Stomach (tissue), 19 donors: ENCODE measurements around the gene GPR63. TPM values are rescaled to one million over a fixed set of nuclear protein-coding genes. Genes with fewer than 3 reads are reported as not detected.
"Not testable (repeated sequence)": the region's sequence is repeated elsewhere in the genome, so short reads cannot be mapped to it uniquely, and the experiment has no call there.

Source experiments
- DNase-seq, 2 donors: peaks; one replicate each; pipeline versions ENCODE4 v3.0.0 to v3.0.0-alpha.2; 2013 to 2019
- H3K27ac ChIP-seq, 5 donors: fragments of 200-600 bp in 4 of 5; sonication (generic) in 4 of 5; one replicate each; pipeline ENCODE4 v1.5.1; 2013 to 2019; ENCODE audit warnings: mild to moderate bottlenecking in 1 of 5, moderate library complexity in 1 of 5
- H3K27me3 ChIP-seq, 3 donors: fragments of 200-600 bp; sonication (generic); one replicate each; pipeline ENCODE4 v1.5.1; 2017 to 2019; ENCODE audit warnings: mixed run types in 1 of 3
- H3K36me3 ChIP-seq, 4 donors: fragments of 200-600 bp; sonication (generic); 1 replicate in 3 of 4; 2 replicates in 1 of 4; pipeline ENCODE4 v1.5.1; 2016 to 2019
- H3K4me1 ChIP-seq, 4 donors: fragments of 200-600 bp; sonication (generic); one replicate each; pipeline ENCODE4 v1.5.1; 2016 to 2019
- H3K4me3 ChIP-seq, 4 donors: fragments of 200-600 bp; sonication (generic) in 3 of 4; one replicate each; pipeline ENCODE4 v1.5.1; 2016 to 2019; ENCODE audit warnings: mild to moderate bottlenecking in 1 of 4
- H3K9me3 ChIP-seq, 4 donors: fragments of 200-600 bp; sonication (generic); one replicate each; pipeline ENCODE4 v1.5.1; 2016 to 2019
- EP300 ChIP-seq: sonication (generic); formaldehyde crosslinking; IDR thresholded peaks from one replicate; pipeline ENCODE4 v1.6.1; 2017; ENCODE audit warnings: antibody characterized with exemption
- POLR2A ChIP-seq, 4 donors: fragments of 450-650 bp; IDR thresholded peaks; one replicate each; pipeline ENCODE4 v1.6.1; 2016; ENCODE audit warnings: antibody characterized with exemption in 4 of 4, control low read depth in 2 of 4, mild to moderate bottlenecking in 1 of 4, moderate library complexity in 1 of 4
- POLR2AphosphoS5 ChIP-seq, 3 donors: sonication (generic); formaldehyde crosslinking; IDR thresholded peaks; one replicate each; pipeline ENCODE4 v1.6.1; 2016; ENCODE audit warnings: antibody characterized with exemption in 3 of 3
- WGBS, 5 donors: extraction: QIAGEN DNeasy Blood & Tissue Kit in 3 of 5; methylation state at CpG; one replicate each; pipeline versions ENCODE4 v1.1.5 to v1.1.7; 2013 to 2018; 5-methylcytosine and 5-hydroxymethylcytosine counted together
- intact Hi-C: fragments of 100-400 bp; cut with DNase I; formaldehyde crosslinking; loops from one replicate; pipeline ENCODE4 v1.15.1; 2023; ENCODE audit warnings: low total_unique reads
- long read RNA-seq, 10 donors: transcript quantifications; one replicate each; lab custom pipeline, GENCODE V29; 2026
- polyA plus RNA-seq, 3 donors: library from polyadenylated mRNA; stranded (reverse); fragments of 200-250 nt; gene quantifications; one replicate each; pipeline ENCODE4 v1.2.3, GENCODE V29; 2013
- total RNA-seq, 5 donors: library from RNA; depleted of rRNA; stranded (reverse); fragments of >200 nt; gene quantifications; one replicate each; pipeline versions ENCODE4 v1.1.0 to v1.2.3, GENCODE V29; 2014 to 2016
- TF ChIP-seq, protein P1 (sequence below), 7 experiments: fragments of 450-650 bp in 4 of 7; fragments of 200-600 bp in 3 of 7; sonication (generic) in 3 of 7; IDR thresholded peaks; one replicate each; pipeline ENCODE4 v1.5.1; 2016 to 2019; ENCODE audit warnings: antibody characterized with exemption in 7 of 7, control low read depth in 2 of 7, mild to moderate bottlenecking in 1 of 7
- donor health status: healthy with polysubstance abuse.
- donor health status: Bipolar disorder and iron deficiency.
- donor health status: healthy.

GPR63 gene, protein sequence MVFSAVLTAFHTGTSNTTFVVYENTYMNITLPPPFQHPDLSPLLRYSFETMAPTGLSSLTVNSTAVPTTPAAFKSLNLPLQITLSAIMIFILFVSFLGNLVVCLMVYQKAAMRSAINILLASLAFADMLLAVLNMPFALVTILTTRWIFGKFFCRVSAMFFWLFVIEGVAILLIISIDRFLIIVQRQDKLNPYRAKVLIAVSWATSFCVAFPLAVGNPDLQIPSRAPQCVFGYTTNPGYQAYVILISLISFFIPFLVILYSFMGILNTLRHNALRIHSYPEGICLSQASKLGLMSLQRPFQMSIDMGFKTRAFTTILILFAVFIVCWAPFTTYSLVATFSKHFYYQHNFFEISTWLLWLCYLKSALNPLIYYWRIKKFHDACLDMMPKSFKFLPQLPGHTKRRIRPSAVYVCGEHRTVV
- total RNA-seq: 1 to 10 TPM in 2 of 5 donors, under 1 TPM in 1, not detected in 2; 0.29 to 7.7 (median 1.7) TPM
- under 1 TPM; 0.31 to 0.87 (median 0.33) TPM for polyA plus RNA-seq
- long read RNA-seq, donor 1: 0 reads
- long read RNA-seq, donor 2, full-length matches to known transcripts: 1 of 1 reads
- long read RNA-seq, donor 2, partial matches to known transcripts: 0 of 1 reads
- long read RNA-seq, donor 2, other reads (novel, unspliced or antisense): 0 of 1 reads
- long read RNA-seq, donor 3, full-length matches to known transcripts: 2 of 2 reads
- long read RNA-seq, donor 3, partial matches to known transcripts: 0 of 2 reads
- long read RNA-seq, donor 3, other reads (novel, unspliced or antisense): 0 of 2 reads
- long read RNA-seq, donor 4: 0 reads
- long read RNA-seq, donor 5, full-length matches to known transcripts: 2 of 2 reads
- long read RNA-seq, donor 5, partial matches to known transcripts: 0 of 2 reads
- long read RNA-seq, donor 5, other reads (novel, unspliced or antisense): 0 of 2 reads
- long read RNA-seq, donor 6, full-length matches to known transcripts: 2 of 2 reads
- long read RNA-seq, donor 6, partial matches to known transcripts: 0 of 2 reads
- long read RNA-seq, donor 6, other reads (novel, unspliced or antisense): 0 of 2 reads
- long read RNA-seq, donor 7, full-length matches to known transcripts: 1 of 1 reads
- long read RNA-seq, donor 7, partial matches to known transcripts: 0 of 1 reads
- long read RNA-seq, donor 7, other reads (novel, unspliced or antisense): 0 of 1 reads
- long read RNA-seq, donor 8, full-length matches to known transcripts: 2 of 2 reads
- long read RNA-seq, donor 8, partial matches to known transcripts: 0 of 2 reads
- long read RNA-seq, donor 8, other reads (novel, unspliced or antisense): 0 of 2 reads
- long read RNA-seq, donor 9, full-length matches to known transcripts: 3 of 3 reads
- long read RNA-seq, donor 9, partial matches to known transcripts: 0 of 3 reads
- long read RNA-seq, donor 9, other reads (novel, unspliced or antisense): 0 of 3 reads
- long read RNA-seq, donor 10, full-length matches to known transcripts: 1 of 1 reads
- long read RNA-seq, donor 10, partial matches to known transcripts: 0 of 1 reads
- long read RNA-seq, donor 10, other reads (novel, unspliced or antisense): 0 of 1 reads

- Histone ChIP-seq H3K4me1 (peaks cover 5 to 19% (median 14%) of the 10 kb centered on the region in 4 donors), H3K36me3 (no peaks in the 10 kb centered on the region), H3K4me3 (peak within 1 kb of the TSS; percentile 73 to 90 (median 78)), H3K27me3 (peaks cover 0 to 10% (median 0%) of the 10 kb centered on the region in 3 donors), H3K27ac (peak within 1 kb of the TSS in 4 of 5 donors; percentile 38 to 74 (median 71)), H3K9me3 (no peaks in the 10 kb centered on the region)
- peak; percentile 68 to 90 for DNase-seq
- intact Hi-C loops: no loop called here
- WGBS, 5 donors: 0 to 1% (median 0%) methylated on average over 56 to 80 of the region's 80 CpGs
- no peak for TF ChIP-seq POLR2A (IDR thresholded peaks at IDR 0.05)
- peak in 2 of 3 donors; percentile 10 to 54 for TF ChIP-seq POLR2AphosphoS5 (IDR thresholded peaks at IDR 0.05)
Observed at GRCh38 chr6:96837081-96837971, at the start of gene GPR63. GPR63 (minus strand) TSS chr6:96837477; CDS start chr6:96799731, 37,746 bp downstream.

GRCh38 chr6:96886519-96886918, 49.2 kb upstream of the GPR63 start:
- Histone ChIP-seq H3K36me3 (peaks cover 4 to 21% (median 20%) of the 10 kb centered on the region in 4 donors), H3K27ac (no peak overlapping the region), H3K9me3 (no peaks in the 10 kb centered on the region), H3K4me1 (peaks cover 0 to 6% (median 0%) of the 10 kb centered on the region in 4 donors), H3K4me3 (no peak overlapping the region), H3K27me3 (no peaks in the 10 kb centered on the region)
- 72 to 88% (median 83%) methylated on average over 1 of the region's 1 CpG for WGBS, 5 donors
- TF ChIP-seq EP300 (no peak), POLR2AphosphoS5 (IDR thresholded peaks at IDR 0.05) (no peak), POLR2A (IDR thresholded peaks at IDR 0.05) (no peak)
- TF ChIP-seq, protein P1, sequence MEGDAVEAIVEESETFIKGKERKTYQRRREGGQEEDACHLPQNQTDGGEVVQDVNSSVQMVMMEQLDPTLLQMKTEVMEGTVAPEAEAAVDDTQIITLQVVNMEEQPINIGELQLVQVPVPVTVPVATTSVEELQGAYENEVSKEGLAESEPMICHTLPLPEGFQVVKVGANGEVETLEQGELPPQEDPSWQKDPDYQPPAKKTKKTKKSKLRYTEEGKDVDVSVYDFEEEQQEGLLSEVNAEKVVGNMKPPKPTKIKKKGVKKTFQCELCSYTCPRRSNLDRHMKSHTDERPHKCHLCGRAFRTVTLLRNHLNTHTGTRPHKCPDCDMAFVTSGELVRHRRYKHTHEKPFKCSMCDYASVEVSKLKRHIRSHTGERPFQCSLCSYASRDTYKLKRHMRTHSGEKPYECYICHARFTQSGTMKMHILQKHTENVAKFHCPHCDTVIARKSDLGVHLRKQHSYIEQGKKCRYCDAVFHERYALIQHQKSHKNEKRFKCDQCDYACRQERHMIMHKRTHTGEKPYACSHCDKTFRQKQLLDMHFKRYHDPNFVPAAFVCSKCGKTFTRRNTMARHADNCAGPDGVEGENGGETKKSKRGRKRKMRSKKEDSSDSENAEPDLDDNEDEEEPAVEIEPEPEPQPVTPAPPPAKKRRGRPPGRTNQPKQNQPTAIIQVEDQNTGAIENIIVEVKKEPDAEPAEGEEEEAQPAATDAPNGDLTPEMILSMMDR (IDR thresholded peaks at IDR 0.05): no peak
- intact Hi-C loops: no loop called here
- DNase-seq: no peak

DNA sequence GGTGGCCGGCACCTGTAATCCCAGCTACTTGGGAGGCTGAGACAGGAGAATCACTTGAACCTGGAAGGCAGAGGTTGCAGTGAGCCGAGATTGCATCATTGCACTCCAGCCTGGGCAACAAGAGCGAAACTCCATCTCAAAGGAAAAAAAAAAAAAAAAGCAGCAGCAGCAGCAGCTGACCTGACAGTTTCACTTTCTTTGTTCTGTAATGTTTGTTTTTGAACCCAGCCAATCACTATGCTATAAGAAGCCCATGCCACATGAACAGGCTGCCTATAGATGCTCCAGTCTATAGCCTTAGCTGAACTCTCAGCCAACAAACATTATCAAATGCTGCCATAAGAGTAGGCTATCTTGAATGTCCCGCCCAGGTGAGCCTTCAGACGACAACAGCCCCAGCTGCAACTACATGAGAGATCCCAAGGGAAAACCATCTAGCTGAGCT, 47.9 kb upstream of the GPR63 start:
- H3K4me3 ChIP-seq, H3K4me1 ChIP-seq, H3K9me3 ChIP-seq, H3K27me3 ChIP-seq, intact Hi-C loops, H3K27ac ChIP-seq, H3K36me3 ChIP-seq: not testable (repeated sequence)
- DNase-seq: peak in 1 of 2 donors; percentile 74
- 31 to 63% (median 38%) methylated on average over 5 of the region's 5 CpGs for WGBS, 5 donors

- no peaks in the 10 kb centered on the region for H3K36me3 ChIP-seq
- no peaks in the 10 kb centered on the region for H3K27me3 ChIP-seq
- H3K27ac ChIP-seq: peak overlapping the region in 3 of 5 donors; percentile 9 to 63 (median 30)
- peak in 1 of 2 donors; percentile 34 for DNase-seq
- H3K4me1 ChIP-seq: peaks cover 0 to 5% (median 0%) of the 10 kb centered on the region in 4 donors
- intact Hi-C loops: no loop called here
- TF ChIP-seq POLR2A (IDR thresholded peaks at IDR 0.05) (no peak), POLR2AphosphoS5 (IDR thresholded peaks at IDR 0.05) (no peak), EP300 (no peak)
- TF ChIP-seq, protein P1 (IDR thresholded peaks at IDR 0.05): no peak
- no peaks in the 10 kb centered on the region for H3K9me3 ChIP-seq
- no peak overlapping the region for H3K4me3 ChIP-seq
Observed at GRCh38 chr6:96878143-96878542, 40.9 kb upstream of the GPR63 start.
